Adrenal gland (tissue), 5 donors: ENCODE measurements around the gene SLC23A3.

Experiments
- CTCF ChIP-seq, 6 experiments: fragments of 450-650 bp in 4 of 6; fragments of 200-600 bp in 2 of 6; sonication (generic) in 1 of 6; IDR thresholded peaks; 1 replicate in 5 of 6; 2 replicates in 1 of 6; pipeline versions ENCODE4 v1.5.1 to v1.8.0; 2016 to 2021; ENCODE audit warnings: antibody characterized with exemption in 6 of 6, mild to moderate bottlenecking in 2 of 6, moderate library complexity in 1 of 6
- POLR2A ChIP-seq, 2 donors: fragments of 450-650 bp; IDR thresholded peaks; one replicate each; pipeline ENCODE4 v1.6.1; 2017; ENCODE audit warnings: antibody characterized with exemption in 2 of 2, mild to moderate bottlenecking in 2 of 2, moderate library complexity in 1 of 2
- donor health status: DM: no; HTN: no; CAD: no.

DNA sequence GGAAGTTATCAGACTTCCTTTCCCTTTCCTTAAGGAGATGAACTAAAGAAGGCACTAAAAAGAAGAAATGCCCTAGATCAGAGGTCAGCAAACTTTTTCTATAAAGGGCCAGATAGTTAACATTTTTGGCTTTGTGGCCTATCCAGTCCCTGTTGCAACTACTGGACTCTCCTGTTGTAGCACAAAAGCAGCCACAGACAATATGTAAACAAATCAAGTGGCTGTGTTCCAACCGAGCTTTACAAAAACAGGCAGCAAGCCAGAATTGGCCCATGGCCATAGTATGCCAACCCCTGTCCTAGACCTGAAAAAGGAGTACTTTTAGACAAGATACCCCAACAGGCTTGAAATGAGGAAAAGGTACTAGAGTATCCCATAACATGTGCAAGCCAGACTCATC, 20.2 kb downstream of the SLC23A3 start:
- no peak for TF ChIP-seq CTCF (IDR thresholded peaks at IDR 0.05)
- TF ChIP-seq POLR2A (IDR thresholded peaks at IDR 0.05): no peak
